GM18951 (cell line): ENCODE measurements around the gene ZBTB20.

ENCODE experiments used
- POLR2A ChIP-seq: IDR thresholded peaks from 4 replicates; pipeline ENCODE4 v1.6.1; 2011; ENCODE audit warnings: mild to moderate bottlenecking; ENCODE audit not compliant: insufficient read length, insufficient read depth; ENCODE audit errors: extremely low read depth
- in situ Hi-C: fragments of 300-500 bp; cut with MboI; formaldehyde crosslinking; loops from one replicate; pipeline ENCODE4 v1.12.0; 2022; ENCODE audit warnings: low sequenced_read_pairs, mixed read lengths, inconsistent platforms; ENCODE audit not compliant: unreplicated experiment

ZBTB20 gene

DNA sequence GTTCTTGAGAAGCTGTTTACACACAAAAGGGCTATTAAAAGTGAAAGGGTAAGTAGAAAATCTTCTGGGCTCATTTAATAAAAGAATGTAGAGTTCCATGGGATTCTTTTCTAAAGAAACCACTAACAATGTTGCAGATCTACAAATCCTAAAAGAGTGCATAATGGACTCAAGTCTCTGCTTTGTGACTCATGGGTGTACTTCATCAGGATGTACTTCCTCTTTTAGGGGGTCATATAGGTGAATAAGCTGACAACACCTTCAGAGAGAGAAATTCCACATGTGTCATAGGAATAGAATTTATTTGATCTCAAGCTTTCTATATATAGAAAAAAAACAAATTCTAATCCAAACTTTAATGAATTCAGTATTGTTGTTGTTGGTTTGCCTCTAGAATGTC is 497.8 kb downstream of the ZBTB20 start:
- in situ Hi-C loops = no loop called here
- no peak for TF ChIP-seq POLR2A

DNA sequence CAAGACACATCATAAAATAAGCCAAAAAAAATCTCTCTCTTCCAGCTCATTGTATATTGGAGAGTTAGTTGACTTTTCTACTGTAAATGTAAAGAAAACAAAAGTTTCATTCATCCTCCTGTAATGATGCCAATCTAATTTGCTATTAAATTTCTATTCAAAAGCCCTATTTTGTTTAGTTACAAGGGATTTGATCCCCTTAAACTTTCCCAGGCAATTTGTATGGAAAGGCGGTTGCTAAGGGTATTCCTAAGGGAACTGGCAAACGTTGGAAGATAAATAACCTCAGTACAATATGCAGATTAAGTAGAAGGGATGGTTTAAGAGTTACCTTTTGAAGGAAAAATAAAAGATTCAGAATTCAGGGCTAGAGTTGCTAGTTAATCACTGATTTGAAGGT is 500.6 kb downstream of the ZBTB20 start:
- in situ Hi-C loops = no loop called here
- no peak for TF ChIP-seq POLR2A

DNA sequence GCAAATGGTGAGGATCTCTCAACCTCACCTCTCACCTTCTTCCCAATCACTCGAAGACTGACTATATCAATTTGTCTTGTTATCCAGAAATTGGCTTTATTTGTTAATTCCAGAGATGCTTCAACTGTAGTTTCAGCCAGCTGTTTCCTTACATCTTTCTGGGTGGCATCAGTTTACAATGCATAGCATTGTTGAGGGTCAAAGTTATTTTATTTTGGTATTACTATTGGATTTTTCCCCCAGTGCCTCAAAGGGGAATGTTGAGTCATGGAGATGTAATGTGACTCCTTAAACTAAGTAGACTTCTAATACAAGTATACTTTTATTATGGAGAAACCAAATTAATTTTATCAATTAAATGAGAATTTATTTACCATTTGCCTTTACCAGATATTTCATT is 501.7 kb downstream of the ZBTB20 start:
- TF ChIP-seq POLR2A = no peak

DNA sequence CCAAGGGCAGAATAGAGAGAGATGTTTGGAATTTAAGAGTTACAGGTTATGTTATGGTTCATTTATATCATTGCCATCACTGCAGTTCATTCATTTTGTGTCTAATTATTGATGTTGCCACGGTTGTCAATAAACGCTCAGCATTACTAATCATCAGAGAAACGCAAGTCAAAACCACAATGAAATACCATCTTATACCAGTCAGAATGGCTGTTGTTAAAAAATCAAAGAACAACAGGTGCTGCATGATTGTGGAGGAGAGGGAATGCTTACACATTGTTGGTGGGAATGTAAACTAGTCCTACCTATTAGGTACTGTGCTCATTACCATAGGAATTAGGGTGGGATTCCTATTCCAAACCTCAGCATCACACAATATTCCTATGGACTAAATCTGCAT is 502.7 kb downstream of the ZBTB20 start:
- in situ Hi-C loops = no loop called here
- TF ChIP-seq POLR2A = no peak

More for the DNA sequence above, 501.7 kb downstream of the ZBTB20 start:
- in situ Hi-C loops = no loop called here

DNA sequence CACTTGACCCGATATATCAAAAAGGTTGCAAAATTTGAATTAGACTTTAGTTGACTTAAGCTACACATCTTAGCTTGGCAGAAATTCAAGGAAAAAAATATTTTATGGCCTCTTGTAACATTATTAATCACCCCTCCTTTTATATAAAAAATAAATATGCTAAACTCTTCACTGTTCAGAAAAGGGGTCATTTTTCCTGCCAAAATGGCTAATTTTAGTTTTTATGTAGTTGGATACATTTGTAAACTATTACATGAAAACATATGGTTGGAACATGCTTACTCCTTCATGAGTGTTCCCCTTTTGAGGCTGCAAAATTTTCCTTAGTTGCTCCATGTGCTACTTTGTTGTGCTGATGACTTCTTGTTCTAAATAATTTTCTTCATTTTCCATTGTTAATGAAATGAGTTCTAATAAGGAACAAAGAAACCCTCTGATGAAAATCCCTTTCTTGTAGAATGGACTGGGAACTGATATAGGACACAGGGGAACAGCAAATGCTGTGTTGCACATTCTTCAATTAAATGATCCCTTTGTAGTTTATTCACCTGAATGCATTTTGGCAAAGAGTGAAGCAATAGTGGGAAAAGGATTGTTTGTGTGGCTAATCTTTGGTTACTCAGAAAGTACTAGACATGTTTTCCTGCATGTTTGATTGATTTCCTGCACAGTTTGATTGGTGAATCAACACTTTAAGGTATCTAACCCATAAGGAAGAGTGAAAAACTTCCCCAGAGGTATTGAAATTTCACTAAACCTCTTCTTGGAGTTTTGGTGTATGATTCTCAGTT is 503.9 kb downstream of the ZBTB20 start:
- in situ Hi-C loops = no loop called here
- TF ChIP-seq POLR2A = no peak

DNA sequence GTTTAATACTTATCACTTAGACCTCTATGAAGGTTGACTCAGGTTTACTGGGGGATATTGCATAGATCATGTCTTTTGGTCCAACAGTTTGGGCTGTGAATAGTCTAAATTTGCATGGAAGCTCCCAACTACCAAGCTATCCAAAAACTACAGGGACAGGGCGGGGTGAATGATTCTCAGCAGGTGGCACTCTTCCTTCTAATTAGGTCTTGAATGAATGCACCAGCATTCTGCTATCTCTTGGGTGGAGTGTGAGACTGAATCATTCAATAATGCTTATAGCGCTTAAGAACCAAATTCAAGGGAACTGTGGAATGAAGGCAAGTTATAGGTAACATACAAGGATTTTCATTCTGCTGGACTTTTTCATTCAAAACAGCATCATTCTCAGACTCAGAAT is 507.0 kb downstream of the ZBTB20 start:
- in situ Hi-C loops = no loop called here
- no peak for TF ChIP-seq POLR2A

DNA sequence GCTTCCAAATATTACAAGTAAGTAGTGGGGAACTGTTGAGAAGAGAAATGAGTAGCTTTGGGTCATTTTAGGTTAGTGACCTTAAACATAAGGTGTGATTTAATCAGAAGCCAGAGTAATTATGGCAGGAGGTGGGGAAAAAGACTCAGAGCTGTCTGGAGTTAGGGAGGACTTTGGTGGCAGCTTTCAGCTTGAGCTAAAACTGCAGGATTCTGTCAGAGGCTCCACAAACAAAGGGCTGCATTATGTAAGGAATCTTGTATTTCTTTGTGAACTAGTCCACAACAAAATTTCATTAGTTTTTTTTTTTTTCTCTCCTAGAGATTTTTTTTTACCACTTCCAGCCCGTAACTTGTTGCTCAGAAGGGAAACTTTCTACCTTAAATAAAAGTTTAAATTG is 507.9 kb downstream of the ZBTB20 start:
- in situ Hi-C loops = no loop called here
- TF ChIP-seq POLR2A = no peak

DNA sequence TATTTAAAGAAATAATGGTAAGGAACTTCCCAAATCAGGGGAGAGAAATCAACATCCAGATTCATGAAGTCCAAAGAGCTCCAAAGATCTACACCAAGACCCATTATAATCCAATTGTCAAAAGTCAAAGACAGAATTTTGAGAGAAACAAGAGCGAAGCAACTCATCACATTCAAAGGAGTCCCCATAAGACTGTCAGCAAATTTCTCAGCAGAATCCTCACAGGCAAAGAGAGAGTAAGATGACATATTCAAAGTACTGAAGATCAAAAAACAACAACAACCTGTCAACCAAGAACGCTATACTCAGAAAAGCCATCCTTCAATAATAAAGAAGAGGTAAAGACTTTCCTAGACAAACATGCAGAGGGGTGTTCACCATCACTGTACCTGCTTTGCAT is 511.2 kb downstream of the ZBTB20 start:
- in situ Hi-C loops = no loop called here
- TF ChIP-seq POLR2A = no peak

DNA sequence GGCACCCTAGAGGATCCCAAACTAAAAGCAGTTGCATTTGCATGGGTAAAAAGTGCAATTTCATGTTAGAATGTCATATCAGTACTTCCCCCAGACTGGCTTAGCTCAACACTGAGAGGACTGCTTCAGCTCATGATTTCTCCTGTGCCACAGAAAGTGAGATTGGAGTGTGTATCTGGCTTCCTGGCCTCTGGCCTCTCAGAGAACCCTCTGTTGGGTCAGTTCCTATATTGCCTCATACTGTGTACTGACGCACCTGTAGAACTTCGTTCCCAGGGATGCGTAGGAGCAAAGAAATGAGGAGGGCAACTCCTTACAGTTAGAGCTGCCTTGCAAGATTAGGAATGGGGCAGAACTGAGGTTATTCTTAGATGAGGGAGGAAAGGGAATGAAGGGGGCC is 512.5 kb downstream of the ZBTB20 start:
- no peak for TF ChIP-seq POLR2A
- in situ Hi-C loops = no loop called here

DNA sequence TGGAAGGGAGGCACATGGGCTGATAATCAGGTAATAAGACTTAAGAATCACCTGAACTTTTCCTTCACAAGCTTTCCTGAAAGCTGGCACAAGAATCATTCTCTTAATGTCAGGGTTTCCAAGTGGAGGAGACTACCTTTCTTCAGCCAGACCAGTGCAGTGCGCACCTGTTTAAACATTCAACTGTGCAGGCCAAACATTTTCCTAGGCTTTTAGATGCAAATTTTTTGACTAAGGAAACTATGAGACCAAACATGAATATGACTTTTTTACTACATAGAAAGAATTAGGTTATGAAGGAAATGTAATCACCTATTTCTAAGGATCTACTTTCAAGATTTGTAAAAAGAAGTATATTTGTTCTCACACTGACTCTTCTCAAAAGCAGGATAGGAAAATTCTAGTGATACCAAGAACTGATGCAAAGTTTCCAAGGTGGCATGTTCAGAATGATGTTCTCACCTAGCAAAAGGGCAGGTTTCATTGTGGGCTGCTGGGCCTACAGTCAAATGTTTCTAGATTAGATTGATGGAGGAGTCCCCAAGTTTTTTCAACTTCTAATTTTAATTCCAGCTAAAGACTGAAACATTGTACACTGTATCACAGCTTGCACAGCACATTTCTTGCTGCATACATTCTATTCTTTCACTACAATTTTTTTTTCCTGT is 514.2 kb downstream of the ZBTB20 start:
- no peak for TF ChIP-seq POLR2A
- in situ Hi-C loops = no loop called here

DNA sequence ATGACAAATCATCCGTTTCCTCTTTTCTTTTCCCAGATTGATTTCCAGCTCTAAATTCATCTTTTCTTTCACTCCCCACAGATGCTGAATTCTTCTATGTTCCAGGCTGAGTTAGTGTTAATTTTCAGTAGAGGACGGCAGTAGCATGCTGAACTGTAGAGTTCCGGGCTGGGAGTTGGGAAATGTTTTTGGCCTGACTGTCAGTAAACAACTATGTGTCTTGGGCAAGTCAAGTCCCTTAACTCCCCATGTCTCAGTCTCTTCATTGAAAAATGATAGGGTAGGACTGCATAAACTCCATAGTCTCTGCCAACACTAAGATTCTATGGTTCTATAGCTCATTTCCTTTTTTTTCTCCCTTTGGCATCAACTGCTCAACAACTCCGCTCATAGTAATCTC is 519.3 kb downstream of the ZBTB20 start:
- in situ Hi-C loops = no loop called here

DNA sequence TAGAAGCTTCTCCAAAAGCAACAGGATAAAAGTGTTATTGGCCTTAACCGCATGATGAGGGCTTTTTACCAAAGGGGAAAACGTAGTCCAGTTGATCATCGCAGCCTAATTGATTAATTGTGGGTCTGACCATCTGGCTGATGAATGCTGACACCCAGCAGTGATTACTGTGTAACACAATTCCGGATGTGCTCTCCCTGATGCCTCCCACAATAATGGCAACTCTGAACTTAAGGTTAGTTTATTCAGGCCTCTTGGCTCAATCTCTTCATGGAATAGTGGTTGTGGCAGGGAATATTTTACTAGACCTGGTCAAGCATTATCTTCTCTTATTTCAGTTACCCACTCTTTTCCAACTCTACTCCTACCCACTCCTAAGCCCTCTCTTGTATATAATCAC is 520.3 kb downstream of the ZBTB20 start:
- in situ Hi-C loops = no loop called here
- TF ChIP-seq POLR2A = no peak

More for the DNA sequence above, 519.3 kb downstream of the ZBTB20 start:
- no peak for TF ChIP-seq POLR2A

DNA sequence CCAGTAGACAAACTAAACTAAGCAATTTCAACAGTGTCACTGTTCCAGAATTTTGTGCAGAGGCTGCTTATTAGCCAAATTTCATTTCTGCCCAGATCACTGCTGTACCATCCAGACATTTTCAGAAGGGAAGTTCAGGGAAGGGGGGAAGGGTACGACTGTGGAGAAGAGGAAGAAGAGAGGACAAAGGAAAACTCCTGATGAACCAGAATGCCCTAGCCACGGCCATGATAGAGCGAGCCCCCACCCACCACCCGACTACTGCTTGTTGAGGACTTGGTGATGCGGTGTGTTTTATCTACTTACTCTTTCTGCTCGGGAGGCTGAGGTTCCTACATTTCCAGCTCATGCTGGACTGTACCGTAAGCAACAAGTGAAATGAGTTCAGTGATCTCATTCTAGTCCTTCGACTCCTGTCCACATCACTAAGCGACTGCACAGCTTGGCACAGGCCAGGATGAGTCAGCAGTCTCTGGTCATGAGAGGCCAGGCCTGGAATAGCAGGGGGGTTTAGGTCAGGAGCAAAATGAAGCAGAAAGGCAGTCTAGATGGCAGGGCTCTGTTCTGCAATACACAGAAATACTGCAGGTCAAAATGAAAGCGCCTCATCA is 522.4 kb downstream of the ZBTB20 start:
- TF ChIP-seq POLR2A = no peak
- in situ Hi-C loops = no loop called here

DNA sequence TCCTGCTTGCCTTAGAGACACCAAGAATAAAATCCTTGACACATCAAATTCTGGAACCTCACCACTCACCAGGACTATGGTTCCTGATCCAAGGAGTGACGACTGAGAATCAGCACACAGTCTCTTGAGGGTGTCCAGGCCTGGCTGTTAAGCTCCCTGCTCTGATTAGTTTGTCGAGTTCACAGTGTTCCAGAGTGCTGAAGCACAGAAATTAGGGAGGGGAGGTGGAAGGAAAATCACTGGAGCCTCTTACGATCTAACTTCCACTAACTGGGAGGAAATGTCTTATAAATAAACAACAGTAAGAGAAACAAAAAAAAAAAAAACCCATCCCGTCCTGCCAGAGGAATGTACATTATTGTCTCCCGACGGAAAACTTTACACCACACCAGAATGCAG is 523.0 kb downstream of the ZBTB20 start:
- TF ChIP-seq POLR2A = no peak
- in situ Hi-C loops = no loop called here
